ENCODE data around the gene SYT14. TPM values are rescaled to one million over a fixed set of nuclear protein-coding genes. Genes with fewer than 3 reads are reported as not detected.

Gene SYT14
- 0.47 and 0.68 TPM in 2 replicates for total RNA-seq (ENCODE audit: low replicate concordance)

DNA sequence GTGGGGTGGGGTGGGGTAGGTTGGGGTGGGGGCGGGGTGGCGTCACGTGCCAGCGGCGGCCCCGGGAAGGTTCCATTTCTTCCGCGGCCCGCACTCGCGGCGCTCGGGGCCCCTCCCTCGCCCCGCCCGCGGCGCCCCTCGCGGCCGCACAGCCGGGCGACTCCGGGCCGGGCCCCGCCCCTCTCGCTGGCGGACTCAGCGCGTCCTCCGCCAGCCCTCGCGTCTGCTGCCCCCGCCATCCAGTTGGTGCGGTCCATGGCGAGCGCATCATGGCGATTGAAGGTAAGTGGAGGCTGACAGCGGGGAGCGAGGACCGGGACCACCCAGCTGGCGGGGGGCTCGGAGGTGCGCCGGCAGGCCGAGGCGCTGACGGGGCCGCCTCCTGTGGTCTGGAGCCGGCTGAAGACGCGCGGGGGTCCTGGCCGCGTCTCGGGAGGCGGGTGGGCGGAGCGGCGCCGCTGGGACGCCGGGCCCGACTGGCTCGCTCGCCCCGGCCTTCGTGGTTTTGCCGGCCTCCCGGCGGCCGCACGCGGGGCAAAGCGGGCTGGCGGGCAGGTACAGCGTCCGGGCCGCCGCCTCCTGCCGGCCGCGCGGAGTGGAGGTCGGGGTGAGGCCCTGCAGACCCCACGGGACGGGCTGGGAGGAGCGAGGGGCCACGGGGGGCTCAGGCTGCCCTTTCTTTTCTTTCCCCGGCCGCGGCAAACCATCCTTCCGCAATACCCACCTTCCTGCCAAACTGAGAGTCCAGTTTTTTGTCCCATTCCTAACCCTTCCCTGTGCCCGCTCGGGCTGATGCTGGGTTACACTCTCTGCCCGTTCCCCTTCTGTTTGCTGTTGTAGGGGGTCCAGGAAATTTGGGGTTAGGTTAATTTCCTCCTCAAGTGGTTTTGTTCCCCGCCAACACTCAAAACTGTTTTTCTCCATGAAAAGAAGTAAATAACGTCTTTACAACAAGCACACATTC is at the start of gene SYT14:
Gene SYT14, plus strand, starts transcription at position 222 of the 964 bp plus-strand sequence. Its CDS starts 48 bp downstream, at position 270.

Other genes with a start within 250 kb of the SYT14 start
- gene HSD11B1, start 233.4 kb upstream of the SYT14 start, total RNA-seq (ENCODE audit: low replicate concordance) = 0.45 and 71.1 TPM in 2 replicates
- gene TRAF3IP3, start 182.2 kb upstream of the SYT14 start, total RNA-seq (ENCODE audit: low replicate concordance) = not detected in 2 replicates
- 1.4 and 3.0 TPM in 2 replicates for gene C1orf74, start 153.7 kb upstream of the SYT14 start, total RNA-seq (ENCODE audit: low replicate concordance)
- 0.47 and 7.7 TPM in 2 replicates for gene IRF6, start 132.1 kb upstream of the SYT14 start, total RNA-seq (ENCODE audit: low replicate concordance)
- gene UTP25, start 110.2 kb upstream of the SYT14 start, total RNA-seq (ENCODE audit: low replicate concordance) = 5.6 and 6.4 TPM in 2 replicates

All from smooth muscle cell of the coronary artery (primary cell).